ENCODE measurements around the gene SLCO4A1.
A peak's percentile ranks its signal among the peaks of the same experiment; 100 is the strongest.

SLCO4A1 gene, protein sequence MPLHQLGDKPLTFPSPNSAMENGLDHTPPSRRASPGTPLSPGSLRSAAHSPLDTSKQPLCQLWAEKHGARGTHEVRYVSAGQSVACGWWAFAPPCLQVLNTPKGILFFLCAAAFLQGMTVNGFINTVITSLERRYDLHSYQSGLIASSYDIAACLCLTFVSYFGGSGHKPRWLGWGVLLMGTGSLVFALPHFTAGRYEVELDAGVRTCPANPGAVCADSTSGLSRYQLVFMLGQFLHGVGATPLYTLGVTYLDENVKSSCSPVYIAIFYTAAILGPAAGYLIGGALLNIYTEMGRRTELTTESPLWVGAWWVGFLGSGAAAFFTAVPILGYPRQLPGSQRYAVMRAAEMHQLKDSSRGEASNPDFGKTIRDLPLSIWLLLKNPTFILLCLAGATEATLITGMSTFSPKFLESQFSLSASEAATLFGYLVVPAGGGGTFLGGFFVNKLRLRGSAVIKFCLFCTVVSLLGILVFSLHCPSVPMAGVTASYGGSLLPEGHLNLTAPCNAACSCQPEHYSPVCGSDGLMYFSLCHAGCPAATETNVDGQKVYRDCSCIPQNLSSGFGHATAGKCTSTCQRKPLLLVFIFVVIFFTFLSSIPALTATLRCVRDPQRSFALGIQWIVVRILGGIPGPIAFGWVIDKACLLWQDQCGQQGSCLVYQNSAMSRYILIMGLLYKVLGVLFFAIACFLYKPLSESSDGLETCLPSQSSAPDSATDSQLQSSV

DNA sequence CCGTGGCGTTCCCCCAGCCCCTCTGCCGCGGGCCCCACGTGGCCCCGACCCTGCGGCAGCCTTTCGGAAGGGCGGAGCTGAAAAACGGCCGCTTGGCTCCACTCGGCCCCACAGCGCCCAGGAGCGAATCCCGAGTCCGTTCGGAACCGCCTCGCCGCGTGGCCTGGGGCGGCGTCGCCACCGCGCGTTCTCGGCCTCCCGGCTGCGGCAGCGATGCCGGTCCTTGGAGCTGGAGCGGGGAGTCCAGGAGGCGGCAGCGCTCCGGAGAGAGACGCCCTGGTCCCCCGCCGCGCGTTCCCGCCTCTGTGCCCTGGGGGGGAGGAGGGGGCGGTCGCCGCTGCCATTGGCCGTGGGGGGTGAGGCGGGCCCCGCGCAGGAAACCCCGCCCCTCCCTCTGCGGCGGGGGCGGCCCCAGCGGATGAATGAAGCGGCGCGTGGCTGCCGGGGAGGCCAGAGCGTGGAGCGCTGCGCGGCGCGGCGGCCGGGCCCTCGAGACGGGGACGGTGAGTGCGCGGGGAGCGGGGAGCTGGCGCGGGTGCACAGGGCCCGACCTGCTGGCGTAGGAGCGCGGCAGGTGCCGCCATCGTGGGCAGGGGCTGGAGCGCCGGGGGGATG is at the start of gene SLCO4A1:
SLCO4A1 (plus strand) TSS at position 453 of the 615 bp plus-strand sequence. CDS start 13,952 bp downstream, outside the sequence.
- DNase-seq = peak; percentile 58

DNA sequence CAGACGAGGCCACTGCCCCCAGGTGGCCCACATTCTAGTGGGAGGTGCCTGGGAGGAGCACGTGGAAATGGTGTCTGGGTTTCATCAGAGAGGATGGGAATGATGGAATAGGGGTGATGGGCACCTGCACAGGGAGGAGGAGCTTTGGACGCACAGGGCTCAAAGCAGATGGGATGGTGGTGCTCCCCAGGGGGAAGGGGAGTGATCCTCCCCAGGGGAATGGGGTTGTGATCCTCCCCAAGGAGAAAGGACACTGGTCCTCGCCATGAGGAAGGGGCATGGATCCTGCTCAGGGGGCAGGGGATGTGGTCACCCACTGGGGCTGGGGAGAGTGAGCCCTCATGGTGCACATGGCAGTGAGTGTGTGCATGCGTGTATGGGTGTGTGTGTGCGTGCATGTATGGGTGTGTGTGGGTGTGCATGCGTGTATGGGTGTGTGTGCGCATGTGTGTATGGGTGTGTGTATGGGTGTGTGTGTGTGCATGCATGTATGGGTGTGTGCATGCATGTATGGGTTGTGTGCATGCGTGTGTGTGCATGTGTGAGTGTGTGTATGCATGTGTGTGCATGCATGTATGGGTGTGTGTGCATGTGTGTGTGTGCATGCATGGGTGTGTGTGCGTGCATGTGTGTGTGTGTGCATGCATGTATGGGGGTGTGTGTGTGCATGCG is 49.7 kb upstream of the SLCO4A1 start:
- DNase-seq = no peak

DNA sequence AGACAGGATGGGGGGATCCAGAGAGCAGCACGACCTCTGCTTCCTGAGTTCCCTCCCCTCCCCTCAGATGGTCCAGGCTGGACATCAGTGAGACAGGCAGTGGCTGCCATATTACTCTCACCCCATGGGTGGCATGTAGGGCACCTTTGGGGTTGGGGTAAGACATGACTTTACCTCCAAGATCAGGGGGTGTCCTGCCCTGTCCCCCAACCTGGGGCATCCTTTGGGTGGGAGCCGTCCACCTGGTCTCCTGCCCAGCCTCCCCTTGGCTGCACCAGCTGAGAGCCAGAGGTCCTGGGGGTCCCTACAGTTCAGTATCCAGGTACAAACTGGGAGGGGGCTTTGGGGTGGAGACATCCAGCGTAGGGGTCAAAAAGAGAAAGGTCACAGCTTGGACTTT is 48.7 kb upstream of the SLCO4A1 start:
- no peak for DNase-seq

DNA sequence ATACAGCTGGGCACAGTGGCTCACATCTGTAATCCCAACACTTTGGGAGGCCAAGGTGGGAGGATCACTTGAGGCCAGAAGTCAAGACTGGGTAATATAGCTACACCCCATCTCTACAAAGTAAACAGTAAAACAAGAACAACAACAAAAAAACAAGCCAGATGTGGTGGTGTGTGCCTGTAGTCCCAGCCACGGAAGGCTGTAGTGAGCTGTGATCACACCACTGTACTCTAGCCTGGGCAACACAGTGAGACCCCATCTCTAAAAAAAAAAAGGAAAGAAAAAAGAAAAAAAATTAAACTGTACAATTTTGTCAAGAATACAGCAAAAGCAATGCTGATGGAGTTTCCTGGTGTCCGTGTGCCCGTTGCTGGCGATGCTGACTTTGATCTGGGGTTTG is 47.2 kb upstream of the SLCO4A1 start:
- DNase-seq = no peak

DNA sequence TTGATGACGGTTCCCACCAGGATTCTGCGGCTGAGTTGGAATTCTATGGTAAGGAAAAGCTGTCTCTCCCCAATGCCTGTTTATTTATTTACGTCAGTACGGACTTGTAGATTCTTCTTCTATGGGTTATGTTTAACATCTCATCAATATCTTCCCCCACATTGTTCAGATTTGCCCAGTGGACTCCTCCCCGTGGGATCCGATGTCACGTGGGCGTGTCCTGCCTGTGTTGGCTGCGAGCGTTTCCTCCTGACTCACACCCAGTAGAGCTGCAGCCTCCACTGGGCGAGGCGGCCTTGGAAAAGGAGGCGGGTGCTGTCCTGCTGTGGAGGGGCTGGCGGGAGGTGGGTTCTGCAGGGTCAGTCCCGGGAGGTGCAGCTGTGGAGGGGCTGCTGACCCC is 46.8 kb upstream of the SLCO4A1 start:
- no peak for DNase-seq

DNA sequence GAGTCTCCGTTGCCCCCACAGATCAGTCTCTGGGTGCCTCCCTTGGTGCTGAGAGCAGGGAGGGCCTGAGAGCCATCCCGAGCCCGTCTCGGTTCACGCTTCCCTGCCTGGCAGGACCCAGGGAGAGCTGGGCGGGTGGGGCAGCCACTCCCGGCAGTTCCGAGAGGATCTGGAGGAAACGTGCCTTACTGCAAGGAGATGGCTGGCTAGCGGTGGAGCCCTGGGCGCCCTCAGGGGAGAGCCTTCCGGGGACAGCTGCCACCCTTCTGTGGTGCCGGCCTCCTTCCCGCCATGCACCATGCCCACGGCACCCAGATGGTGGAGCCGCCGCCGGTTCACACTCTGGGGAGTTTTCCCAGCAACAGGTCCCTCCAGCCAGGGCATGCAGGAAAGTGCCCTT is 45.8 kb upstream of the SLCO4A1 start:
- DNase-seq = no peak

DNA sequence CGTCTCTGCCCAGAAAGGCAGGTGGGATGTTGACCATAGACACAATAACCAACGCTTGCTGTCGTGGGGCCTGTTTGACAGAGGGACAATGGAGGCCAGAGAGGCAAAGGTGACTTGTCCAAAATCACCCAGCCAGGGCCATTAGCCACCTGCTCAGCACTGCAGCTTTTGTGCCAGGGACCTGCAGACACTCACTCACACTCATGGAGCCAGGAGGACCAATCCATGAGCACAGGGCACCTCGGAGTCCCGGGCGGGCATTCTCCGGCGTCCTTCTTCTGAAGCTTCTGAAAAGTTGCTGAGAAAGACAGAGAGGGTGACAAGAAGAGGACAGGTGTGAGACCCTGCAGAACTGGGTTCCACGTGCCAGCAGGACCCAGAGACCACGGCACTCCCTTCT is 45.4 kb upstream of the SLCO4A1 start:
- DNase-seq = no peak

DNA sequence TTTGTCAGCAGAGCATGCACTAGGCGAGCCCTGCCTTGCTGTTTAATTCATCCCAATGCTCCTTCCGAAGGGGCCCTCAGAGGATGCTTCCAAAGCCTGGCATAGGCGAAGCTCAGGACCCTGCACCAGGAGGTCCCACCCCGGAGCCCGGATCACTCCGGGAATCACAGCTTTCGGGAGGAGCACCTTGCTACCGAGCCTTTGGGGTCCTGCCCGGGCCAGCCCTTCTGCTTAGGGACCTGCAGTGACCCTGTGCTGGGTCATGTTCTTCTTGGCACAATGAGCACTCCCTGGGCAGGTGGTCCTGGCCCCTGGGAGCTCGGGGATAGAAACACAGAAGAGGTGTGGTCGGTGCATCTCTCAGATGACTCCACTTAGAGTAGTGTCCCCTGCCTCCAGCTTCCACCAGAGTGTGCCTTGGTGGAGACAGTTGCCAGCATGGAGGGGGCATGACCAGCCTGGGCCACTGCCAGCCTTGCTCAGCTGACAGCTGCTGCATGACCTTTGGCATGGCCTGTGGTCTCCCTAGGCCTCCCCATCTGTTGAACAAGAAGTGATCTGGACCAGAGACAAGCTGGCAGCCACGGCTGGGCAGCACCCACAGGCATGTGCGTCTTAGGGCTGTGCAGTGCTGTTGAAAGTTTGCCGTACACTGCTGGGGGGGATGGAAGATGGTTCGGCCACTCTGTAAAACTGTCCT is 44.7 kb upstream of the SLCO4A1 start:
- no peak for DNase-seq

DNA sequence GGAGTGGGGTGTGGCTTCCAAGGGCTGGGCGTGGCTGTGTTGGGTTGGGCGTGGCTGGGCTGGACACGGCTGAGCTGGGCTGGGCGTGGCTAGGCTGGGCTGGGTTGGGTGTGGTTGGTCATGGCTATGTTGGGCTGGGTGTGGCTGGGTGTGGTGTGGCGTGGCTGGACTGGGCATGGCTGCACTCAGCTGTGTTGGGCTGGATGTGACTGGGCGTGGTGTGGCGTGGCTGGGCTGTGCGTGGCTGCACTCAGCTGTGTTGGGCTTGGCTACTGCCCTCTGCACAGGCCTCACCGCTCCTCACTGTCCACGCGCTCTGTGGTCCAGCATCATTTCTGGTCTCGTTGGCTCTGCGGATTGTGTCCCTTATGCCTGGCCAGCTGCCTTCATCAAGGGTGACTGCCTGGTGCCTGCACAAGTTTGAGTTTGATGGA is 43.5 kb upstream of the SLCO4A1 start:
- DNase-seq = no peak

DNA sequence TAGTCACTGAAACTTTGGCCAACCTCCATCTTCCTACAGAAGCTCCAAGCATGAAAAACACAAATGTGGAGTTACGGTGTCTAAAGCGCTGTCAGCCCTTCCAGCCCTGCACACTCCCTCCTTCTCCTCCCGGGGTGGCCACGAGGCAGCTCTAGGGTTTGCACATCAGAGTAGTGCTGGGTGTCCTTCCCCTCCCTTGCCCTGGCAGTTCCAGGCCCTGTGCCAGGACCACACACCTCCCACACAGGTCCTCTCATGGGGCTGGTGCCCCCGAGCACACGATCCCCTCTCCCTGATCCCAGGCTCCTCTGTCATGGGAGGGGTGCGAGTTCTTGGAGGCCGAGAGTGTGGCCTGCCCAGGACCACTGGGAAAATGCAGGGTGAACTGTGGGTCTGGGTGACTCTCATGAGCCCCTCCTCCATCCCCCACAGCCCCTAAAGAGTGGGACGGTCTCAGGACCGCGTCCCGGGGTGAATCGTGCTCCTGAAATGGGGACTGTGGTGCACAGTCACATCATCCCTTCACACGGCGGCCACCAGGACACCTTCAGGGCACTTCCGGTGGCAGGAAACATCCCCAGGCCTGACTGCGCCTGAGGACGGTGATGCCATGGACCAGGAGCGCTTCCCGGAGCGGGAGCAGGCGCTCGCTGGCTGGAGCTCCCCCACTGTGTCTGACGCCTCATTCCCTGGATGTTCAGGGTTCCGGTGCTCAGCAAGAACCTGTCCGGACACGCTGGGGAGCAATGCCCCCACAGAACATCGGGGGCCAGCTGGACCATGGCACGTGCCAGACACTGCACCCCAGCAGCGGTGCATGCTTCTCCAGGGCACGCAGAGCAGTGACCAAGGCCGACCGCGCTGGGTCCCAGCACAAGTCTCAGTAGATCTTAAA is 42.8 kb upstream of the SLCO4A1 start:
- DNase-seq = no peak

DNA sequence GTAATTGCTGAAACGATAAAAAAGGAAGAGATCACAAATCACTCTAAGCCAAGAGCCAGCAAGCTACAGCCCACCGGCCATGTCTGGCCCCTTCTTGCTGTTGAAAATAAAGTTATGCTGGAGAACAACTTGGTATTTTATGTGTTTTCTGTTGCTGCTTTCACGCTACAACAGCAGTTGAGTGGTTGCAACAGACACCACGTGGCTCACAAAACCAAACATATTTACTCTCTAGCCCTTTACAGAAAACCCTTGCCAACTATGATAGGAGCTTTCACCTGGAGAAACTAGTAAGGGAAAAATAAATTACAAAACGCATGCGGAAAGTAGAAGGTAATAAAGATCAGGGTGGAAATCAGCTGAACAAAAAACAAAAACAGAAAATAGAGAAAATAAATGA is 41.1 kb upstream of the SLCO4A1 start:
- DNase-seq = no peak

DNA sequence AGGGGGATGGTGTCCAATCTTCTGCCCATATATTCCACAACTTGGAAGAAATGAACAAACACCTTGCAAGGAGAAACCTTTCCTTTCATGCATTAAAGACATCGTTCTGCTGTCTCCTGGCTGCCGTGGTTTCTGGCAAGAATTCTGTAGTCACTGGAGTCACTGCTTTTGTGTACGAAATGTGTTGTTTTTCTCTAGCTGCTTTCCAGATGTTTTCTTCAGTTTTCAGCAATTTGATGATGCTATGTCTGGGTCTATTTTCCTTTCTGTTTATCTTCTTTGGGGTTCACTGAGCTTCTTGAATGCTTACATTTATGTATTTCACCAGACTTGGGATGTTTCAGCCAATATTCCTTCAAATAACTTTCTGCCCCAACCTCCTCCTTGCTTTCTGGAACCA is 40.6 kb upstream of the SLCO4A1 start:
- no peak for DNase-seq

DNA sequence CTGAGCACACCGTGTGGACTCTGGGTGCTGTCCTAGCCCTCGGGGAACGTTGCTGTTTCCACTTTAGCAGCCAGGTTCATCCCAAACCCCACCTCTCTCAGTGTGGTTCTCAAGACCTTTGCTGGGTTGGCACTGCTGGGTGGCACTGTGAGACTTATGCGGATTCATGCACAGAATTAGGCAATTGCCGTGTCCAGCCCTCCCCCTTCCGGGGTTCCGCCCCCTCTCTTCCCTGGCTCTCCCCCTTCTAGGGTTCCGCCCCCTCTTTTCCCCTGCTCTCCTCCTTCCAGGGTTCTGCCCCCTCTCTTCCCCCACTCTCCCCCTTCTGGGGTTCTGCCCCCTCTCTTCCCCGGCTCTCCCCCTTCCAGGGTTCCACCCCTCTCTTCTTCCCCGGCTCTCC is 39.8 kb upstream of the SLCO4A1 start:
- no peak for DNase-seq

DNA sequence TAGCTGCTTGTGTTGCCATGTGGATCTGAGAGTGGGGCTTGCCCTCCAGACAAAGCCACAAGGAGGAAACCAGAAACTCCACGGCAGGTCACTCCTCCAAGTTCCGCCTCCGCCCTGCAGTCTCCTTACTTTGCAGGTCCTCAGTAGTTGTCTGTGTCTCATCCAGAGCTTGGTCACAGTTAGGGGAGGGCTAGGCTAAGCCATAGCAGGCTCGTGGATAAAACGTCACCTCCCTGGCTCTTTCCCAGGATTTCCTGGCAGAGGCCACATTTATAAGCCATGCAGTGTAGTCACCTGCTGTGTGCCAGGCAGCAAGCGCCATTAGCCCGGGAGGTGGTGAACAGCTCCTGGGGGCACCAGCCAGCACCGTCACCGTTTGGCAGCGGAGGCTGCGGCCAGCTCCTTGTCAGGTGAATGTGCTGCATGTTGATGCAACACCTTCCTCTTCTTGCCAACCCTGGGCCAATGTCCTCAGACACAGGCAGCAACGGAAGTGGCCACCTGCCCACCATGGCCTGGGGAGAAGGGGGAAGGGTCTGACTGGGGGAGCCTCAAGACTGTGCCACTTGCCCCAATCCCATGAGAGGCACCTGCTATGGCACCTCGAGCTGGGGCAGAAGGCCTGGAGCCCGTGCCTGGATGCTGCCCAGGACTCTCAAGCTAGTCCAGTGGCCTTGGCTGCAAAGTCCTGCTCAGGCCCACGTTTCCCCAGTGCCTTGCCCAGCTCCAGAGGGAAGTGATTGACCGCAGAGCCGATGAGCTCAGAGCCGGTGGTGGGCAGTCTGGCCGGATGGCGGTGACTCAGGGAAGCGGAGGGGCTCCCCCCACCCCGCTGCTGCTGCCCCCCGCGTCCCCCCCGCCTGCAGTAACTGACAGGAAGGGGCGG is 39.0 kb upstream of the SLCO4A1 start:
- DNase-seq = peak; percentile 71

DNA sequence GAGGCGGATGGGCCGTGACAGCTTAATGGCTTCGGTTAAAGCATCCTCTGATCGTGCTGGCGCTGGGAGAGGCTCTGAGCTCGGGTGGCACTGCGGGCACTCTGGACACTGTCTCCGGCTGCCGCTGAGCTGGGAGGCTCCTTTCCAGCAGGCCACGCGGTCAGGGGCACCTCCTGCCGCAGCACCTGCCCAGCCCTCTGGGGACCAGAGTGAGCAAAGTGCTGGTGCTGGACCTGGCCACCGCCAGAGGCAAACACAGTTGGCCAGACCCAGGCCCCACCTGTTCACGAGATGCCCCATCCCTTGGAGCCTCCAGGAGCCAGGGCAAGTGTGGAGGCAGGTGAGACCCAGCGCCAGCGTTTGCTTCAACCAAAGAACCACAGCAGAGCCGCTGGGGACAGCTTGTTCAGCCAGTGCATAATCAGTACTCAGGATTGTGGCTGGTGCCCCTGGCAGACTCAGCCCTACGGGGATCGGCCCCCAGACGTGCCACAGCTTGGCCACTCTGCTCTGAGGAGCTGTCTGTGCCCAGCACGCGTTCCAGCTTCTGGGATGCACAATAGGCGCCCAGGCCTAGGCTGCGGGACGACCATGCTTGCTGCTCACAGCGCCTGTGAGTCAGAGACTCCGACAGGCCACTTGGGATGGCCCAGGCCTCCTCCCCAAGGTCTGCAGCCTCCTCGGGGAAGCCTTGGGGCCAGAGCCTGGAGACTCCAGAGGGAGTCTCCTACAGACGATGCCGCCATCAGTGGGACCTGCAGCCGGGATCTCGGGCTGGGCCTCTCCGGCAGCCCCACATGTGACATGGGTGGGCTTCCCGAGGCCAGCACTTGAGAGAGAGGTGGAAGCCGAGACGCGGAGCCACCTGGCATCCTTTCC is 38.2 kb upstream of the SLCO4A1 start:
- DNase-seq = no peak

DNA sequence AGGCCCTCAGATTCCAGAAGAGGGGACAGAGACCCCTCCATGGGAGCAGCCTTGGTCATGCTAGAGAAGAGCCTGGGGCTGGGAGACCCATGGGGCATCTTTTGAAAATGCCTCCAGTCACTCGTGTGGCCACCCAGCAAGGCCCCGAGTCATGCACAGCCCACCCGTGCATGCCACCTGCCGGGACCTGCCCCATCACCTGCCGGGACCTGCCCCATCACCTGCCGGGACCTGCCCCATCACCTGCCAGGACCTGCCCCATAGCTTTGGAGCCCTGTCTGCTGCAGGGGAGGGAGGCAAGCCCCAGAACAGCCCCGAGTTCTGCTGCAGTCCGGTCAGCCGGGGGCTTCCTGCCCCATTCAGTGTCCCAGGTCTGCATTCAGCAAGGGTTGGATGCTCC is 37.5 kb upstream of the SLCO4A1 start:
- DNase-seq = no peak

DNA sequence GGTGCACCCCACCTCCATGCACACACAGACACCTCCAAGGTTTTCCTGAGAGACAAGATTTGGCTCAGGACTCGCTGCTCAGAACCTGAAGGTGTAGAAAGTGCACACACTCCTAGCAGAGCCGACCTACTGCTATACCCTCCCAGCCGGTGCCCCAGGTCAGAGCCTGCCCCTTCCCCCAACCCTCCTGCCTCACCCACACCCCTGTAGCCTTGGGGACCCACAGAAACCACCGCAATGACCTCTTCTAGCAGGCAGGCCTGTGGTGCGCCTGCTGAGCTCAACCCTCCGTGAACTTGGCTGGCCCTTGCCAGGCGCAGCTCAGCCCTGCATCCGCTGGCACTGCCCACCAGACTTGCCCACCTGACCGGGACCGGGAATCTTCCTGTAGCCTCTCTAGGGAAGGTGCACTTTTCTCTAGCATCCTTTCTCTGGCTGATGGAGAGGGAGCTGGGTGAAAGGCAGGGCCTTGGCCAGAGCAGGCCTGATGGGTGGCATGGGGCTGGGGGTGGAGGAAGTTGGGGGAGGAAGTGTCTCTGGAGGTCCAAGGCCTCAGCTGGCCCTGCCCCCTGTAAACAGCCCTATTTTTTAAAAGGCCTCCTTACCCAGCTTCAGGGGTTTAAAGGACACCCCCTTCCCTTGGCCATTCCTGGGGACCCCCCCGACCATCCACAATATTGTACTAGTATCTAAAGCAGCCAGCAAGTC is 36.9 kb upstream of the SLCO4A1 start:
- no peak for DNase-seq

DNA sequence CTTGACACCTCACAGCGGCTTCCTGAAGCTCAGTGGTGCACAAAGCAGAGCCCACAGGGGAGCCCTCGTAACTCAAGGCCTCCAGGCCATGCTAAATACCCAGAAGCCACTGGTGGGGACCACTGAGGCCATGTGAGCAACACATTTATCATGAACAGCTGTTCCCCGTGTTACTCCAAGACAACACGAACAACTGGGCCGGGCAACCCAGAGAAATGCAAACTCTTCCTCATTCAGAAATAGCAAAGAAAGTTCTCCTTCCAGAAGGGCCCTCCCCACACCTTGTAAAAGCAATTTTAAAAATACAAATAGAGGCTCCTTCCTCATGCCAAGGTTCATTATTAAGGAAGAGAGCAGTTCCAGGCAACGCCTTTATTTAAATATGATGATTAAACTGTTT is 36.3 kb upstream of the SLCO4A1 start:
- no peak for DNase-seq

Measured in GOT3 (cell line).